Activated CD8-positive, alpha-beta T cell treated with anti-CD3 and anti-CD28 coated beads for 36 hours (primary cell): ENCODE measurements around the gene SLC25A33. TPM values are rescaled to one million over a fixed set of nuclear protein-coding genes. Genes with fewer than 3 reads are reported as not detected.

Source experiments
- ATAC-seq: fragments of 200-7000 bp; cut with Tn5 transposase; one replicate; pipeline ENCODE4 v1.10.0; 2021; ENCODE audit warnings: mild to moderate bottlenecking, moderate library complexity
- CTCF ChIA-PET: fragments of 350-600 bp; sonication (Branson Sonifier 250); formaldehyde crosslinking; loops from one replicate; lab custom pipeline; 2021; ENCODE audit warnings: antibody characterized with exemption; lab: Charles Lee
- POLR2A ChIA-PET: fragments of 350-600 bp; sonication (Branson Sonifier 250); formaldehyde crosslinking; loops from one replicate; lab custom pipeline; 2021; ENCODE audit warnings: antibody characterized with exemption; lab: Charles Lee
- DNase-seq: peaks from one replicate; pipeline ENCODE4 v3.0.0-alpha.2; 2020
- H3K27ac Mint-ChIP-seq: one replicate; pipeline ENCODE4 v1.8.0; 2021; ENCODE audit warnings: mild to moderate bottlenecking, mixed read lengths
- H3K27me3 Mint-ChIP-seq: one replicate; pipeline ENCODE4 v1.8.0; 2021; ENCODE audit warnings: mixed read lengths
- H3K36me3 Mint-ChIP-seq: one replicate; pipeline ENCODE4 v1.8.0; 2021; ENCODE audit warnings: low read depth, mixed read lengths
- H3K4me1 Mint-ChIP-seq: one replicate; pipeline ENCODE4 v1.8.0; 2021; ENCODE audit warnings: low read depth, mixed read lengths
- H3K4me3 Mint-ChIP-seq: one replicate; pipeline ENCODE4 v1.8.0; 2021; ENCODE audit warnings: mild to moderate bottlenecking, moderate library complexity, mixed read lengths
- H3K9me3 Mint-ChIP-seq: one replicate; pipeline ENCODE4 v1.8.0; 2021; ENCODE audit warnings: mixed read lengths
- CTCF ChIP-seq: fragments of 200-600 bp; IDR thresholded peaks from one replicate; pipeline ENCODE4 v1.8.0; 2022; ENCODE audit warnings: antibody characterized with exemption, mild to moderate bottlenecking
- intact Hi-C: fragments of 100-400 bp; cut with micrococcal nuclease; formaldehyde crosslinking; loops from one replicate; pipeline ENCODE4 v1.10.0; 2022
- total RNA-seq, 2 experiments: library from RNA; stranded (reverse); gene quantifications; one replicate each; pipeline ENCODE4 v1.2.3, GENCODE V29; 2021

The SLC25A33 gene
- total RNA-seq, 2 experiments from 2014 or later: 5.7 to 5.9 TPM

DNA sequence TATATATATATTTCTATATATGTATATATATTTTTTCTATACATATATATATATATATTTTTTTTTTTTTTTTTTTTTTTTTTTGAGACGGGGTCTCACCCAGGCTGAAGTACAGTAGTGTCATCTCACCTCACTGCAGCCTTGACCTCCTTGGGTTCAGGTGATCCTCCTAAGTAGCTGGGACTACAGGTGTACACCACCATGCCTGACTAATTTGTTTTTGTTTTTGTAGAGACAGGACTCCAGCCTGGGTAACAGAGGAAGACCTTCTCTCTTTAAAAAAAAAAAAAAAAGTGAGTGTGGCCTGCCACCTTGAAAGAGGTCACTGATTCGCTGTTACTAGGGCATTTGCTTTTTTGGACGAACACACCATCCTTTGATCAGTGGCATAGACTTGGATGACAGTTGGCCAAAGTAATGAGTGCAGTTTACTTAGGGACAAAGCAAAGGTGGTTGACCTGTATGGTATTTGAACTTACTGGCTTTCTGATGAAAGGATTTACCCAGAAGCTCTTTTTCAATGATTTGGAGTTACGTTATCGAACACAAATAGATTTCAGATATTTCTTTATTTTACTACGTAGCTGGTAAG lies 10.8 kb downstream of the SLC25A33 start:
- no peak overlapping the region for H3K4me3 Mint-ChIP-seq
- no peaks in the 10 kb centered on the region for H3K27me3 Mint-ChIP-seq
- TF ChIP-seq CTCF: no peak
- no peak for ATAC-seq
- H3K36me3 Mint-ChIP-seq: peaks cover 7% of the 10 kb centered on the region
- ChIA-PET POLR2A (interaction anchor here (0.7 kb wide), 1 partner anchor 9 kb away, joined by 3 read pairs; no protein-coding TSS in a partner anchor), CTCF (interaction anchor here (1.1 kb wide), 1 partner anchor 11 kb away, joined by 4 read pairs; the partner anchor contains the start of gene SLC25A33)
- H3K4me1 Mint-ChIP-seq: peaks cover 7% of the 10 kb centered on the region
- intact Hi-C loops: no loop called here
- H3K9me3 Mint-ChIP-seq: no peaks in the 10 kb centered on the region
- DNase-seq: no peak
- H3K27ac Mint-ChIP-seq: no peak overlapping the region

DNA sequence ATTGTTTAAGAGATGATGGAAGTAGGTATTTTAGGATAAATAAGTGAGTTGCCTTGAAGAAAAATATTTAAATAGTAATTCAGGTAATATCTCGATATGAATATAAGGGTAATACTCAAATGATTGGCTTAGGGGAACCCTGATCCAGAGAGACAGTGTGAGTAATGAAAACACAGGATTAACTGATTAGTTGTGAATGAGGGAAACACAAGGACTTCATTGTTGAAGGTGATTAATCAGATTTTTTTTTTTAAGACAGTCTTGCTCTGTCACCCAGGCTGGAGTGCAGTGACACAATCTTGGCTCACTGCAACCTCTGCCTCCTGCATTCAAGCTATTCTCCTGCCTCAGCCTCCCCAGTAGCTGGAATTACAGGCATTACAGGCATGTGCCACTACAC lies 12.7 kb downstream of the SLC25A33 start:
- H3K36me3 Mint-ChIP-seq: peaks cover 16% of the 10 kb centered on the region
- intact Hi-C loops: no loop called here
- H3K9me3 Mint-ChIP-seq: no peaks in the 10 kb centered on the region
- ChIA-PET POLR2A (interaction anchor here (0.6 to 1.2 kb wide), 2 partner anchors 14 to 191 kb away, joined by 3 read pairs; no protein-coding TSS in a partner anchor), CTCF (no interaction called here)
- DNase-seq (no peak), ATAC-seq (no peak)
- no peak overlapping the region for H3K27ac Mint-ChIP-seq
- H3K4me3 Mint-ChIP-seq: no peak overlapping the region
- no peak for TF ChIP-seq CTCF
- peaks cover 10% of the 10 kb centered on the region for H3K4me1 Mint-ChIP-seq
- no peaks in the 10 kb centered on the region for H3K27me3 Mint-ChIP-seq

DNA sequence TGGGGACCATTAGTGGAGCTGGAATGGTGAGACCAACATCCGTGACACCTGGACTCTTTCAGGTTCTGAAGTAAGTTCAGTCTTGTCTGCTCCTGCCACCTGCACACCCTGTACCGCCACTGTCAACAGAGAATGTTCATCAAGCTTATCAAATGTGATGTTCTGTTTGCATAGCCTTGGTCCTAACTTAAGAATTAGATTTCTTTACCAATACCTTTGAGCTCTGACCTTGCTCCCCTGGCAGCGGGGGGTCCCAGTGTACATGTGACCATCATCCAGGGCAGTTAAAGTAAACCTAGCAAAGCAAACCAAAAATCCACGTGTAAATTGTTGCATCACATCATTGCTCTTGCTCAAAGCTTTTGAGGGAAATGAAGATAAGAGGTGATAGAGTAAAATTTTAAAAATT lies 14.5 kb downstream of the SLC25A33 start:
- H3K36me3 Mint-ChIP-seq: peaks cover 25% of the 10 kb centered on the region
- H3K4me3 Mint-ChIP-seq: no peak overlapping the region
- POLR2A ChIA-PET: interaction anchor here (1.9 kb wide), 1 partner anchor 9 kb away, joined by 5 read pairs; no protein-coding TSS in a partner anchor

DNA sequence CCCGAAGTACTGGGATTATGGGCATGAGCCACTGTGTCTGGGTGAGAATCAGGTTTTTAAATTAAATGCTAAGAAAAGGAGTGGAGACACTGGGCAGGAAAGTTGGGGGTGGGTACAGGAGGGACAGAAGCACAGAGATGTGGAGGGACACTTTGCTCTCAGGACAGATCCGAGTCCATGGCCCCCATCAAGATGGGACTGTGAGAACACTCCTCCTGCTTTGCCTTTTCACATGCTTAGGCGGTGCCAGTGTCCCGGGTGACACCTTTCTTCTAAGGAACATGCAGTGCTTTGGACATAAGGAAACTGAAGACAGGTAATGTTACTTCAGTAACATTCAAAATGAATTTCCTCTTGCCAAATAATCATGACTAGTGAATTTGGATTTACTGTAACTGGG lies 16.7 kb downstream of the SLC25A33 start:
- Mint-ChIP-seq H3K9me3 (no peaks in the 10 kb centered on the region), H3K4me1 (peaks cover 36% of the 10 kb centered on the region), H3K27me3 (no peaks in the 10 kb centered on the region), H3K4me3 (no peak overlapping the region), H3K36me3 (peaks cover 33% of the 10 kb centered on the region), H3K27ac (no peak overlapping the region)
- ATAC-seq: no peak
- DNase-seq: no peak
- ChIA-PET POLR2A (no interaction called here), CTCF (no interaction called here)
- no peak for TF ChIP-seq CTCF
- intact Hi-C loops: no loop called here

More for the DNA sequence above, 14.5 kb downstream of the SLC25A33 start:
- no peak for TF ChIP-seq CTCF
- ATAC-seq (no peak), DNase-seq (no peak)
- Mint-ChIP-seq H3K9me3 (no peaks in the 10 kb centered on the region), H3K27ac (no peak overlapping the region), H3K27me3 (no peaks in the 10 kb centered on the region), H3K4me1 (peaks cover 24% of the 10 kb centered on the region)
- CTCF ChIA-PET: interaction anchor here (0.6 to 1.6 kb wide), 4 partner anchors 8 to 62 kb away, joined by 3 to 4 read pairs (median 4); partner anchors contain the start of gene TMEM201
- intact Hi-C loops: no loop called here

DNA sequence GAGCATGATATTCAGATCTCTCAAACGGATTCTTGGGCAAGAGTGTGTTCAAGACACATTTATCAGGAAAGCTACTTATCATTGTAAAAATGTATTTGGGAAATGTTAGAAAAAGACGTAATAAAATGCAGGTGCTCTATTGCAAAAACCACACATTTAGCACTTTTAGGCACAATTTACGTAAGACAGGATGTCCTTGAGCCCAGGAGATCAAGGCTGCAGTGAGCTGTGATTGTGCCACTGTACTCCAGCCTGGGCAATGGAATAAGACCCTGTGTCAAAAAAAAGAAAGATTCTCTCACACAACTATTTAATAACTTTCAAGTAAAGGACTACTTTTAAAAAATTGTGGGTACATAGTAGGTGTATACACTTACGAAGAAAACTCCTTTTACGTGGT lies 18.4 kb downstream of the SLC25A33 start:
- ChIA-PET POLR2A (interaction anchor here (1.0 to 1.2 kb wide), 2 partner anchors 9 to 17 kb away, joined by 3 read pairs; no protein-coding TSS in a partner anchor), CTCF (interaction anchor here (0.6 to 2.4 kb wide), 5 partner anchors 12 to 102 kb away, joined by 3 to 8 read pairs (median 3); no protein-coding TSS in a partner anchor)
- DNase-seq (no peak), ATAC-seq (no peak)
- H3K27me3 Mint-ChIP-seq: no peaks in the 10 kb centered on the region
- peaks cover 39% of the 10 kb centered on the region for H3K4me1 Mint-ChIP-seq
- H3K9me3 Mint-ChIP-seq: no peaks in the 10 kb centered on the region
- no peak for TF ChIP-seq CTCF
- H3K4me3 Mint-ChIP-seq: no peak overlapping the region
- peaks cover 37% of the 10 kb centered on the region for H3K36me3 Mint-ChIP-seq
- H3K27ac Mint-ChIP-seq: peak overlapping the region; percentile 34
- intact Hi-C loops: no loop called here
